Stimulated activated CD8-positive, alpha-beta memory T cell treated with anti-CD3 and anti-CD28 coated beads, Interleukin-2, amount 100 ng/mL, for 1 hour (primary cell): ENCODE measurements around the gene CLIC3.
A peak's percentile ranks its signal among the peaks of the same experiment; 100 is the strongest.

Experiments
- DNase-seq, 2 donors: peaks; one replicate each; pipeline ENCODE4 v3.0.0-alpha.2; 2020; ENCODE audit warnings: low read depth in 2 of 2

Gene CLIC3

DNA sequence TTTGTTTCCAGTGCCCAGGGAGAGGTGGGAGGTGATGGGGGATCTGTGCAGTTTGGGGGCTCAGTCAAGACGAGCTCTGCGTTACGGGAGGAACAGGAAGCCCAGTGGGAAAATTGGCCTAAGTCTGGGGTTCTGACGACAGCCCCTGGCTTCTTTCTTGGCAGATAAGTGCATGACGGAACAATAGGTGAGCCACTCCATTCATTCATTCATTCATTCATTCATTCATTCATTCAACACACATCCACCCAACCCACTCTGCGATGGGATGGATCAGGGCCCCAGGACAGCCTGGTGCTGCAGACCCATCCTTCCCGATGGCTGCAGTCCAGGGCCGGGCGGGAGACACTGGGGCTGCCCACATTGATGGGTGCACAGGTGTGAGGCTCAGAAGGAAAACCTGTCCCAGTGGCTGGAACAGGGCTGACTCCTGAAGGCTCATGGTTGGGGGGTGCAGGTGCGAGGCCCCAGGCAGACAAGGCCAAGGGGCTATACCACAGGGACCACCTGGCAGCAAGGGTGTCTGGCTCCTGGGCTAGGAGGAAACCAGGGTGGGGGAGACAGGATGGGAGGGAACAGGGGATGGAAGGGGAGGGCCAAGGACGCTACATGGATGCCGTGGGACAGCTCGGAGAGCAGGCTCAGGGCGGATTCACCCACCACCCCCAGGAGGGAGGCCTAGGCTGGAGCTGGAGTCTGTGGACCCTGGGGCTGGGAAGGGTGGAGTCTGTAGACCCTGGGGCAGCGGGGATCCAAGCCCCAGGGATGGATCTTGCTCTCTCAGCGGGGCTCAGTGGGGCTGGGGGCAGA is 15.5 kb downstream of the CLIC3 start:
- DNase-seq = no peak

GRCh38 chr9:136979769-136980587 is 16.4 kb downstream of the CLIC3 start:
- DNase-seq = no peak

GRCh38 chr9:136978865-136979544 is 17.4 kb downstream of the CLIC3 start:
- DNase-seq = no peak

DNA sequence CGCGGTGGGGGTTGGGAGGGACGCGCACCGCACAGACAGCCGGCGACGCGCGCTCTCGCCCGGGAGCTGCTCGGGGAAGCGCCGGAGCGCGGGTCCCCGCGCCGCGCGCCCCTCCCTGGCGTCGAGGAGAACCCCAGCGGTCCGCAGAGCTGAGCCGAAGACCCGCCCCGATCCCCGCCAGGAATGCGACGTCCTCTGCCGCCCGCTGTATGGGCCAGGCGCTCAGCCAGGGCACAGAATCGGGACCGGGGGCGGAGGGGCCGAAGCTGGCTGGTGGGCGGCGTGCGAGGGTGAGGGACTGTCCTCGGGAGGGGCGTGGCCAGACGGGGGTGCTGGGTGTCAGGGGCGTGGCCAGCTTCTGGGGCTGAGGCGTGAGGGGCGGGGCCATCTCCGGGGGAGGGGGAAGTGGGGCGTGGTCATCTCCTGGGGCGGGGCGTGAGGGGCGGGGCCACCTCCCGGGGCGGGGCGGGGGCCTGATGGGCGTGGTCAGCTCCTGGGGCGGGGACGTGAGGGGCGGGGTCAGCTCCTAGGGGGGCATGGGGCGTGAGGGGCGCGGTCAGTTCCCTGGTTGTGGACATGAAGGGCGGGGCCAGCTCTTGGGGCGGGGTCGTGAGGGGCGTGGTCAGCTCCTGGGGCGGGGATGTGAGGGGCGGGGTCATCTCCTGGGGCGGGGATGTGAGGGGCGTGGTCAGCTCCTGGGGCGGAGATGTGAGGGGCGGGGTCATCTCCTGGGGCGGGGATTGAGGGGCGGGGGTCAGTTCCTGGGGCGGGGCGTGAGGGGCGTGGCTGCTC is 18.1 kb downstream of the CLIC3 start:
- peak; percentile 57 to 66 for DNase-seq

GRCh38 chr9:136977649-136978072 is 18.7 kb downstream of the CLIC3 start:
- DNase-seq = no peak

- DNase-seq = no peak
Measured at GRCh38 chr9:136977223-136977622, 19.1 kb downstream of the CLIC3 start, which contains the start of gene PTGDS. PTGDS (plus strand) TSS chr9:136977504; CDS start chr9:136977579, 75 bp downstream.

GRCh38 chr9:136975644-136976043 is 20.7 kb downstream of the CLIC3 start:
- no peak for DNase-seq

GRCh38 chr9:136974817-136975535 is 21.4 kb downstream of the CLIC3 start:
- DNase-seq = no peak

GRCh38 chr9:136973618-136974617 is 22.4 kb downstream of the CLIC3 start:
- DNase-seq = no peak

- DNase-seq = no peak
Measured at GRCh38 chr9:136972743-136973142, 23.6 kb downstream of the CLIC3 start.

- no peak for DNase-seq
Measured at GRCh38 chr9:136972335-136972734, 24.0 kb downstream of the CLIC3 start.

GRCh38 chr9:136971746-136972145 is 24.6 kb downstream of the CLIC3 start:
- DNase-seq = no peak

- no peak for DNase-seq
Measured at GRCh38 chr9:136970361-136970760, 26.0 kb downstream of the CLIC3 start.

- DNase-seq = no peak
Measured at GRCh38 chr9:136969774-136970173, 26.6 kb downstream of the CLIC3 start.

DNA sequence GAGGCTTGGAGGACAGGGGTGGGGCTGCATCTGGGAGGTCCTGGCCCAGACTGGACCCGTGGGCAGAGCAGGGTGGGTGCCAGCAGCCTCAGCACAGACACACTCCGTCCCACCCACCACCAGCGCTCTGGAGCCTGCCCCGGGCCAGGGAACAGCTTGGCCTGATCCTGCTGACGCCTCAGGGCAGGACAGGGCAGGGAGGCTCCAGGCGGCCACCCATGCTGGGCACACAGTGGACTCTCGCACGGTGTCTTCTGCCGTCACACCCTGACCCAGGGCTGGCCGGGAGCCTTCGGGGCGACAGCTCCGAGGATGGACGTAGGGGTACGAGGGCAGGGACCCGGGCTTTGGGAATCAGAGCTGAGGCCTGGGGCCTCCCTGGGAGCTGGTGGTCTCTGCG is 27.2 kb downstream of the CLIC3 start:
- no peak for DNase-seq

DNA sequence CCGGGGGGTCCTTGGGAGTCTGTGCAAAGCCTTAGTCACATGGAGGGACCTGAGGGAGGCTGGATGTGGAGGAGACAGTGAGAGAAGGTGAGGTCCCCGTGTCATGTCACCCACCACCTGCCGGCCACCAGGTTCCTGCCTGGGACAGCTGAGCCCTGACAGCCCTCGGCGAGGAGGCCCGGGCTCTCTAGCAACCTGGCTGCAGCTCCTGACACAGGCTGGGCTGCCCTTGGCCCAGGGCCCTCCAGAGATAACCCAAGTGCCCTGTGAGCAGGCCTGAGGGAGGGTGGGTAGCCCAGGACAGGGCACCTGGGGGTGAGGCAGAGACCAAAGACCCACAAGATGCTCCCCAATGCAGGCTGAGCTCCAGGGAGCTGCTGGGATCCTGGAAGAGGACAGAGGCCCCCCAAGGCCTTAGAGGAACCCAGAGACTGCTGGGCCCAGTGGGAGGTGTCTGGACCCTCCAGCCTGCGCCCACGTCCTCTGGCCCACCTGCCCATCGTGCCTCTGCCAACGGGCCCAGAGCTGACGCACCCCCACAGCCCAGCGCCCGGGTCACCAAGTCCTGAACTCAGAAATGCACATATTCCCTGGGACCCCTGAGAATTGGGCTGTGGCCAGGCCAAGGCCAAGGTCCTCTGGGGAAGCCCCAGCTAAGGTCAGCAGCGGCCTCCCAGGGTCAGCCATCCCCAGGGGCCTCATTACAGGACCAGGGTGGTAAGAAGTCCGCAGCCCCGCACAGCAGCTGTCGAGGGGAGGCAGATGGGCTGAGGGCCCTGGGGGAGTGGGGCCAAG is 27.8 kb downstream of the CLIC3 start:
- no peak for DNase-seq

DNA sequence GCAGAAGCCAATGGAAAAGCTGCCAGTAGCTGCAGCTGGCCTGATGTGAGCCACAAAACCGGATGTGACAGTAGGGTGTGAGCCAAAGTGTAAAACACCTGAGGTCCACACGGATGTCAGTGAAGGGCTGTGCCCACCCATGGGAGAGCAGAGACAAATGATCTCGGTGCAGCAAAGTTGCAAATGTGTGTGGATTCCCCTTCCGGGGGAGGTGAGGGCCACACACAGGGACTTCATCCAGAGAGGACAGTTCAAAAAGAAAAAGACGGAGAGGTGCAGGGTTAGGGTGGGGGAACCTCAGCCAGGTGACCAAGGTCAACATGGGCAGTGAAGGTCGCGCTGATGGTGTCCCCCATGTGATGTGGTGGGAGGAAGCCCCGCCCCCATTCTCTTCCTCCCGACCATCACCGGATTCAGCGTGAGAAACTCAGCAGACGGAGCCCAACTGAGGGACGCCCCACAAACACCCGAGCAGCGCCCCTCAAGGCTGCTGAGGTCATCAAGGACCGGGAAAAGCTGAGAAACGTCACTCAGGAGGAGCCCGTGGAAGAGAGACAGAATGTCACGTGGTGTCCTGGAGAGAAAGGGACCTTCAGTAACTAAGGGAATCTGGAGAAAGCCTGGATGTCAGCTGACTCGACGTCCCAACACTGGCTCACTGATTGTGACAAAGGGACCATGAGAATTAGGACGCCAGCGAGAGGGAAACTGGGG is 30.4 kb downstream of the CLIC3 start:
- DNase-seq = no peak

DNA sequence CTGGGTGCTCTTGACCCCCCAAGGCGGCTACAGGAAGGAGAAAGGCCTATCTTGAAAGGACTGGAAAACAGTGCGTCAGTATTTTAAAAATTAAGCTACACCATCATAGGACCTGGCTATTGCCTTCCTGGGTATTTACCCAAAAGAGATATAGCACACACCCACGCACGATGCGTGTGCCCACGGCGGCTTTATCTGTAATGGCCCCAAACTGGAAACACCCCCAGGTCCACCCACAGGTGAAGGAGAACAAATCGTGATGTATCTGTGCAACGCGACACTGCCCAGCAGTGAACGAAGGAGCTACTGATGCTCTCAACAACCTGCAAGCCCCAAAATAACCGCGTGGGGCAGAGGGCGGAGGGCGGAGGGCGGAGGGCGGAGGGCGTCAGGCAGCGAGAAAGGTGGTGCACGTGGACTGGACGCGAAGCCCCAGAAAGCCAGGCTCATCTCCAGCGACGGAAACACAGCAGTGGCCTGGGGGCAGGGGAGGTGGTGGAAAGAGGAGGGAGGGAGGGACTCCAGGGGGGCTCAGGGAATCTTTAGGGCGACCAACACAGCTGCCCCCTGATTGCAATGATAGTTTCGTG is 31.4 kb downstream of the CLIC3 start:
- DNase-seq = no peak
